Activated CD8-positive, alpha-beta T cell treated with anti-CD3 and anti-CD28 coated beads, Interleukin-2, amount 10 ng/mL, durations not matched to agents 7 days and 5 days (primary cell): Measurements from ENCODE around the gene SERINC3. TPM values are rescaled to one million over a fixed set of nuclear protein-coding genes. Genes with fewer than 3 reads are reported as not detected.

Experiments
- ATAC-seq: fragments of 150-1000 bp; cut with Tn5 transposase; one replicate; pipeline ENCODE4 v1.10.0; 2021; ENCODE audit warnings: moderate library complexity
- CTCF ChIA-PET: fragments of 350-600 bp; sonication (Branson Sonifier 250); formaldehyde crosslinking; loops from one replicate; lab custom pipeline; 2021; ENCODE audit warnings: antibody characterized with exemption; lab: Charles Lee
- POLR2A ChIA-PET: fragments of 350-600 bp; sonication (Branson Sonifier 250); formaldehyde crosslinking; loops from one replicate; lab custom pipeline; 2021; ENCODE audit warnings: antibody characterized with exemption; lab: Charles Lee
- DNase-seq: peaks from one replicate; pipeline ENCODE4 v3.0.0-alpha.2; 2020
- H3K27ac Mint-ChIP-seq: one replicate; pipeline ENCODE4 v1.8.0; 2021; ENCODE audit warnings: mild to moderate bottlenecking, mixed read lengths
- H3K27me3 Mint-ChIP-seq: one replicate; pipeline ENCODE4 v1.8.0; 2021; ENCODE audit warnings: low read depth, mixed read lengths
- H3K36me3 Mint-ChIP-seq: one replicate; pipeline ENCODE4 v1.8.0; 2021; ENCODE audit warnings: low read depth, mixed read lengths
- H3K4me1 Mint-ChIP-seq: one replicate; pipeline ENCODE4 v1.8.0; 2021; ENCODE audit warnings: low read depth, mixed read lengths
- H3K4me3 Mint-ChIP-seq: one replicate; pipeline ENCODE4 v1.8.0; 2021; ENCODE audit warnings: mild to moderate bottlenecking, mixed read lengths
- H3K9me3 Mint-ChIP-seq: one replicate; pipeline ENCODE4 v1.8.0; 2022; ENCODE audit warnings: mixed read lengths; ENCODE audit not compliant: insufficient read depth
- total RNA-seq, 2 experiments: library from RNA; stranded (reverse); gene quantifications; one replicate each; pipeline ENCODE4 v1.2.3, GENCODE V29; 2021

SERINC3 gene
- total RNA-seq, 2 experiments from 2014 or later, result 56.3 to 57.8 TPM

DNA sequence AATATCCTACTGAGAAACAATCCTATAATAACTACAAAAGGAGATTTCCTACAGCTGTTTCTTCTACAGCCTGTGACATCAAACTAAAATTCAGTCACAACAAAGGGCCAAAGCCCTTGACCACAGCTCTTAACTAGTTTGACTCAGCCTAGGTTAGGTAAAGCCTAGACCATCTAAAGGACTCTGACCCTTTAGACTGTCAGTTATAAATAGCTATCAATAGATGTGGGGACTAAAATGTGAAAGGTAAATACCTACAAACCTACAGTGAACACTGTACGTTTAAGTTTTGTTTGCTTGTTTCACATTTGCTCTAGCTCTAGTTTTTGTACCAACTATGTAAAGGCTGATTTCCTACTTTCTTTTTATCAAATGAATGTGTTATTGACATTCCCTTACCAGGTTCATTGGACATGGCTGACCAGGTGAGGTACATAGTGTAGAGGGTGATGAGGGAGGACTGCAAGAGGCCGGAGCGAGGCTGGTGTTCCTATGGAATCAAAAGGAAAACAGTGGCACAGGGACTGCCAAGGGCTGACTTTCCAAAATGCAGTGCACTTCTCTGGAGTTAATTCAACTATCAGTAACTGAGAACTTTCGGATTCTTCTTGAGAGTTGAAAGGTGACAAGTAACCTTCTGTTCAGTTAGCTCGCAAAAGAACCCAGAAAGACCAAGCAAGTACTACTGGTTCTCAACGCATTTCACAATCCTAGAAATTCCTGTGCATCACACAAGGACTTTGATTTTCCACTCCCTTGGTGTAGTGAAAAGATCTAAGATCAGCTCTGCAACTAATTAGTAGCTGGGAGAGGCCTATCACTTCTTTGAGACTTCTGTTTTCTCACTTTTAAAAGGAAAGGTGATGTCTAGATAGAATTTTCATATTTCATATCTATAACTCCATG lies 17.2 kb downstream of the SERINC3 start:
- H3K9me3 Mint-ChIP-seq, result no peaks in the 10 kb centered on the region
- ChIA-PET CTCF (interaction anchor here (3.4 kb wide), 1 partner anchor 106 kb away, joined by 13 read pairs; no protein-coding TSS in a partner anchor), POLR2A (no interaction called here)
- H3K4me3 Mint-ChIP-seq, result no peak overlapping the region
- no peak for DNase-seq
- no peaks in the 10 kb centered on the region for H3K4me1 Mint-ChIP-seq
- no peaks in the 10 kb centered on the region for H3K27me3 Mint-ChIP-seq
- H3K27ac Mint-ChIP-seq, result no peak overlapping the region
- no peak for ATAC-seq
- peaks cover 55% of the 10 kb centered on the region for H3K36me3 Mint-ChIP-seq

DNA sequence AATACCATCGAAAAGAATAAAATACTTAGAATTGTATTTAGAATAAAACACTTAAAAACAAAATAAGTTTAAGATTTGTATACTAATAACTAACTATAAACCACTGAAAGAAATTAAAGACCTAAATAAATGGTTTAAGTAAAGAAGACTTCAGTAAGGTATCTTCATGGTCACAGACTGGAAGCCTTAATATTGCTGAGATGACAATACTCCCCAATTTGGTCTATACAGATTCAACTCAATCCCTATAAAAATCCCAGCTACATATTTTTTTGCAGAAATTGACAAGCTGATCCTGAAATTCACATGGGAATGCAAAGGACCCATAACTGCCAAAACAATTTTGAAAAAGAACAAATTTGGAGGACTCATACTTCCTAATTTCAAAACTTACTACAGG lies 18.9 kb downstream of the SERINC3 start:
- Mint-ChIP-seq H3K27ac (no peak overlapping the region), H3K36me3 (peaks cover 55% of the 10 kb centered on the region), H3K27me3 (no peaks in the 10 kb centered on the region), H3K4me1 (no peaks in the 10 kb centered on the region), H3K9me3 (no peaks in the 10 kb centered on the region), H3K4me3 (no peak overlapping the region)
- POLR2A ChIA-PET, result interaction anchor here (0.5 to 1.4 kb wide), 3 partner anchors 8 to 65 kb away, joined by 3 to 5 read pairs (median 4); partner anchors contain the start of gene TTPAL
- CTCF ChIA-PET, result interaction anchor here (3.4 kb wide), 1 partner anchor 107 kb away, joined by 13 read pairs; no protein-coding TSS in a partner anchor
- ATAC-seq (no peak), DNase-seq (no peak)

DNA sequence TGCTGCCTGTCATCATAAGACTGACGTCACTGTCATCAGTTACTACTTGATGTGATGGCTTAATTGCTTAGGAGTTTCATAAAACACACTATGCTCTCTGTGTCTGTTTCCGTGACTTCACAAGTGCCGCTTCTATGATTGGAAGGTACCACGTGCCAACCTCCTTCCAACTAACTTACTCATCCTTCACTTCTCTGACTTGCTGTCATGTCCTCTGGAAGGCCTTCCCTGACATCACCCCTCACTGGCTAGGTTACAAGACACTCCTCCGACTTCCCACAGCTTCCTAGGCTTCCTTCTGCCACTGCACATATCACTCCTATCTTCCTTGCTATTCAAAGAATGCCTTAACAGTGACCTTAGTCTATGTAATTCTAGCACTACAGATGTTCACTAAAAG lies 20.4 kb downstream of the SERINC3 start:
- Mint-ChIP-seq H3K36me3 (peaks cover 57% of the 10 kb centered on the region), H3K9me3 (no peaks in the 10 kb centered on the region), H3K4me1 (peaks cover 1% of the 10 kb centered on the region), H3K27ac (no peak overlapping the region), H3K4me3 (no peak overlapping the region), H3K27me3 (no peaks in the 10 kb centered on the region)
- no peak for DNase-seq
- no peak for ATAC-seq
- CTCF ChIA-PET, result interaction anchor here (1.1 kb wide), 1 partner anchor 20 kb away, joined by 3 read pairs; the partner anchor contains the start of gene SERINC3
- POLR2A ChIA-PET, result no interaction called here

DNA sequence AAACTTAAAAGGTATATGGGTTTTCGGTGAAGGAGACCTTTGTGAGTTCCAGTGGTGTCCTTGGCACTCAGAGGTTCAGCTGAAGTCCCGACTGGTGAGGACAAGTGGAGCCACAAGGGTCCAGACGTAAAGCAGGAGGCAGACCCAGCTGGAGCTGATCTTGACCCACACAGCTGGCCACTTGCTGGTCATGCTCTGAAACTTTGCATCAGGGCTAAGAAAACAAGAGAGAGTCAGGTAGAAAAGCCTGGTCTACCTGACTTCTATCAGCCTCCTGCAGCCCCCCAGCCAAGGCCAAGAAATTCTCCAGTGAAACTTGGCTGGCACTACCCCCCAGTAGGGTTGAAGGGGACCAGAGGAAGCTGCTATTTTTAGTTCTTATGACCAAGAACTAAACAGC lies 21.6 kb downstream of the SERINC3 start:
- H3K9me3 Mint-ChIP-seq, result no peaks in the 10 kb centered on the region
- H3K36me3 Mint-ChIP-seq, result peaks cover 67% of the 10 kb centered on the region
- DNase-seq, result no peak
- no peaks in the 10 kb centered on the region for H3K27me3 Mint-ChIP-seq
- H3K4me1 Mint-ChIP-seq, result peaks cover 5% of the 10 kb centered on the region
- no peak for ATAC-seq
- ChIA-PET CTCF (interaction anchor here (1.1 kb wide), 1 partner anchor 21 kb away, joined by 3 read pairs; the partner anchor contains the start of gene SERINC3), POLR2A (no interaction called here)
- no peak overlapping the region for H3K27ac Mint-ChIP-seq
- no peak overlapping the region for H3K4me3 Mint-ChIP-seq

DNA sequence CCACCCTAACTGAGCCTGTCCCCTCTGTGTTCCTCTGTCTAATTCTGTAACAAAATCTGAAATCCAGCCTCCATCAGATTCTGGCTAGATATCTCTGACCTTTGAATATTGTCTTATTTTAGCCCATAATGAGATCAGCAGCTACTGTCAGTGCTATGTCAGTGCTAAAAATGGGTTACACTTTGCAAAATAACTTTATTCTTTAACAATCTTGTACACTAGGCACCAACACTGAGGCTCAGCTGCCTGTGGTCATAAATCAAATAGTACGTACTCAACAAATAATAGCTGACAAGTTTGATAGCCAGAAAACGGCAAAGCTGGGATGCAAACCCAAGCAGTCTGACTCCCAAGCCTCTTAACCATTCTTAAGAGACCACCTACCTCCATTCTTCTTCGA lies 24.1 kb downstream of the SERINC3 start:
- no peak for ATAC-seq
- no peaks in the 10 kb centered on the region for H3K9me3 Mint-ChIP-seq
- CTCF ChIA-PET, result interaction anchor here (0.8 kb wide), 1 partner anchor 38 kb away, joined by 3 read pairs; no protein-coding TSS in a partner anchor
- no peak overlapping the region for H3K27ac Mint-ChIP-seq
- no peak for DNase-seq
- H3K4me1 Mint-ChIP-seq, result peaks cover 6% of the 10 kb centered on the region
- POLR2A ChIA-PET, result interaction anchor here (0.6 to 1.7 kb wide), 2 partner anchors 23 to 34 kb away, joined by 3 to 4 read pairs; no protein-coding TSS in a partner anchor
- H3K36me3 Mint-ChIP-seq, result peaks cover 62% of the 10 kb centered on the region
- no peak overlapping the region for H3K4me3 Mint-ChIP-seq
- no peaks in the 10 kb centered on the region for H3K27me3 Mint-ChIP-seq

DNA sequence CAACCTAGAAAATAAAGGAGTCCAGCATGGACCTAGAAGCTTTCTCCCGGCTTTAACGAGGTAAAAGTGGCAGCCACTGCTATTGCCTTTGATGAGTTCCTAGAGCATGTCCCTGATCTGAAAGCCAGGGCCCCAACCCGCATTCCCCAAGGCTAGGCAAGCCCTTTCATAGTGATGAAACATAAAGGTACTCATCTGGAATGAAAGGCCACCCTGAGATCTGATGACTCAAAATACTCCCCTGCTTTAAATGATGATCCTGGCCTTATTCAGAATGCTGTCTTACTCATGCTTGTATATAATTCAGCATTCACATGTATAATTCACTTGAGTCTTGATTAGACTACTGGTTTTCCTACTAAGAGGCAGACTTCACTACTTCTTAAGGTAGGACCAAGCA lies 24.9 kb downstream of the SERINC3 start:
- Mint-ChIP-seq H3K9me3 (no peaks in the 10 kb centered on the region), H3K27ac (no peak overlapping the region), H3K4me3 (no peak overlapping the region), H3K4me1 (peaks cover 14% of the 10 kb centered on the region), H3K27me3 (no peaks in the 10 kb centered on the region), H3K36me3 (peaks cover 63% of the 10 kb centered on the region)
- no peak for DNase-seq
- CTCF ChIA-PET, result no interaction called here
- no peak for ATAC-seq
- POLR2A ChIA-PET, result no interaction called here

DNA sequence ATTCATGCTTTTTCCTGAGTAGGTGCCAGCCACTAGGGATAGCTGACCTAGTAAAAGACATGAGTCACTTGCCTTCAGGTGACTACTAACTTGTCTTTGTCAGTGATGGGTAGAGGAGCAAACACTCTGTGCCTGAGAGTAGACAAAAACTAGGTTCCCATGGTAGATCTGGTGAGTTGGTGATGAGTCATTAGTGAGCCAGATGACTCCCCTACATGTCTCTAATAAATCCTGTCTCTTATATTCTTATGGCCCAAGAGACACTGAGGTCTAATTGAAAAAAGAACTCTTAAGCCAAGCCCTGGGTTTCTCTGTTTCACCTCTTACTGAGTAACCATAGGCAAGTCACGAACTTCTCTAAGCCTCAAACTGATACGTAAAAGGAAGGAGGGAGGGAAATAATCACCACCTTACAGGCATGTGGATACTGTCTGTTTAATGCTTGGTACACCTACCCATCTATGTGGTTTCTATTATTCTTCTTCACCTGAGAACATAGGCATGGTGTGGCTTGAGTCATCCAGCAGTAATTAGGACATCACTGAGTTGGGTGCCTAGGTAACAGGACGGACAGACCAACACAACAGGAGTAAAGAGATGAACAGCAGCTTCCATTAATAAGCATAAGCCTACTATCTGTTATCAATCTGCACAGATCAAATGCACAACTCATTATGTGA lies 25.9 kb downstream of the SERINC3 start:
- CTCF ChIA-PET, result no interaction called here
- H3K27ac Mint-ChIP-seq, result peak overlapping the region; percentile 0

DNA sequence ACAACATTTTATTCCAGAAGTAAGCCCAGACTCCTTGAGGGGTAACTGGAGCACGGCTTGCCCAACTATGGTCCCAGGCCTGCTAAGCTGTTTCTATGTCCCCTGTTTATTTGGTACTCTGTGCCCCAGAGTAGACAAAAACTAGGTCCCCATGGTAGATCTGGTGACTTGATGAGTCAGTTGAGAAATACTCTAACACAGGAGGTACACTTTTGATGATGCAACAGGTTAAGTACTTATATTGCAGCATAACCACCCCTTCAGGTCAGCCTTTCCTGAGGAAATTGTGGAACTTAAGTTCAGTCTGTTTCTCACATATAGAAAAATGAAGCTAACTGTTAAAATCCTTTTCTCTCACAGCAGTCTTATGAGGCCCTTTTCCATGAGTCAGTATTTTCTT lies 26.6 kb downstream of the SERINC3 start:
- no peak for ATAC-seq
- H3K4me3 Mint-ChIP-seq, result no peak overlapping the region
- CTCF ChIA-PET, result interaction anchor here (0.6 kb wide), 1 partner anchor 111 kb away, joined by 3 read pairs; no protein-coding TSS in a partner anchor

More for the DNA sequence above, 25.9 kb downstream of the SERINC3 start:
- Mint-ChIP-seq H3K4me1 (peaks cover 23% of the 10 kb centered on the region), H3K36me3 (peaks cover 65% of the 10 kb centered on the region), H3K4me3 (no peak overlapping the region), H3K9me3 (no peaks in the 10 kb centered on the region), H3K27me3 (no peaks in the 10 kb centered on the region)
- ATAC-seq (no peak), DNase-seq (no peak)
- POLR2A ChIA-PET, result interaction anchor here (1.1 to 1.4 kb wide), 2 partner anchors 12 to 20 kb away, joined by 3 to 4 read pairs; partner anchors contain the start of gene TTPAL

DNA sequence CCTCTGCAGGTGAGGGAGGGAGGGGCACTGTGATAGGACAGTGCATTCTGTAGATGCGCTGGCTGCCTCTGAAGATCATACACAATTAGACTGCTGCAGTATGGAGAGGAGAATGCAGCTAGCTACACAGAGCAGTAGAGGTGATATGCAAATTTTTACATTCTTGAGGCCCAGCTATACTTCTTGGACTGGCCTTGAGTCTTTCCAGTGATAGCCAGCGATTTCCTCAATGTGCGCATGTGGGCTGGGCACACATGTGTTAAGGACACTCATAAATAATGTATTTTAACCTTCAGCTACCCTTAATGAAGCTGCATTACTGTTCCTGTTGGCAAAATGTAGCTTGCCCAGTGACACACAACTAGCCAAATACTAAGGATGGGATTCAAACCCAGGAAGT lies 27.2 kb downstream of the SERINC3 start:
- Mint-ChIP-seq H3K27me3 (no peaks in the 10 kb centered on the region), H3K4me3 (no peak overlapping the region), H3K9me3 (no peaks in the 10 kb centered on the region), H3K27ac (no peak overlapping the region), H3K4me1 (peaks cover 23% of the 10 kb centered on the region), H3K36me3 (peaks cover 67% of the 10 kb centered on the region)
- CTCF ChIA-PET, result interaction anchor here (0.6 to 1.3 kb wide), 2 partner anchors 110 to 116 kb away, joined by 3 read pairs; no protein-coding TSS in a partner anchor
- DNase-seq (no peak), ATAC-seq (no peak)
- POLR2A ChIA-PET, result interaction anchor here (1.1 to 1.4 kb wide), 2 partner anchors 11 to 19 kb away, joined by 3 to 4 read pairs; partner anchors contain the start of gene TTPAL

More for the DNA sequence above, 26.6 kb downstream of the SERINC3 start:
- Mint-ChIP-seq H3K27me3 (no peaks in the 10 kb centered on the region), H3K36me3 (peaks cover 66% of the 10 kb centered on the region), H3K9me3 (no peaks in the 10 kb centered on the region), H3K4me1 (peaks cover 23% of the 10 kb centered on the region), H3K27ac (peak overlapping the region; percentile 0)
- POLR2A ChIA-PET, result interaction anchor here (1.1 to 1.4 kb wide), 2 partner anchors 12 to 19 kb away, joined by 3 to 4 read pairs; partner anchors contain the start of gene TTPAL
- no peak for DNase-seq

DNA sequence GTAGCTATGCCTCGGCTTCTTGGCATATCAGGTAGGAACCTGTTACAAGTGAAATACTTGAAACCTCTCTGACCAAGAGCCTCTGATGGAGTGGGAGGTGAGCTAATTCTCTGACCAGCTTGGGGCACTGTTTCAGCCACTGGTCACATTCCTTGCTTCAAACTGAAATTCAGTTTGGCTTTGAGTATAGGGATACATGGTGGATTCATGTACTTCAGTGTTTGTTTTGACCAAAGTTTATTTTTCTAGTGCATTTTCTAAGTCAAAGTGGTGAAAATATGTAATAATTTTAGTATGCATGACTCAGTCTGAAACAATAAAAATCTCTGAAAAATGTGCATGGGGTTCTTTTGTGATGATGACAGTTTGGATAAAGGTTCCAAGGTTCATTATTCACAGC lies 27.6 kb downstream of the SERINC3 start:
- CTCF ChIA-PET, result interaction anchor here (1.3 kb wide), 1 partner anchor 116 kb away, joined by 3 read pairs; no protein-coding TSS in a partner anchor
- H3K4me1 Mint-ChIP-seq, result peaks cover 23% of the 10 kb centered on the region
- H3K27ac Mint-ChIP-seq, result no peak overlapping the region

More for the DNA sequence above, 27.6 kb downstream of the SERINC3 start:
- DNase-seq, result no peak
- POLR2A ChIA-PET, result no interaction called here
- Mint-ChIP-seq H3K4me3 (no peak overlapping the region), H3K36me3 (peaks cover 71% of the 10 kb centered on the region), H3K27me3 (no peaks in the 10 kb centered on the region), H3K9me3 (no peaks in the 10 kb centered on the region)
- no peak for ATAC-seq
